HTERT RPE-1 (cell line): ENCODE results near the gene CPEB1.

Experiments used
- in situ Hi-C: fragments of 300-500 bp; cut with MboI; formaldehyde crosslinking; loops from 4 replicates; pipeline ENCODE4 v1.14.3; 2020; ENCODE audit warnings: low sequenced_read_pairs

The CPEB1 gene

DNA sequence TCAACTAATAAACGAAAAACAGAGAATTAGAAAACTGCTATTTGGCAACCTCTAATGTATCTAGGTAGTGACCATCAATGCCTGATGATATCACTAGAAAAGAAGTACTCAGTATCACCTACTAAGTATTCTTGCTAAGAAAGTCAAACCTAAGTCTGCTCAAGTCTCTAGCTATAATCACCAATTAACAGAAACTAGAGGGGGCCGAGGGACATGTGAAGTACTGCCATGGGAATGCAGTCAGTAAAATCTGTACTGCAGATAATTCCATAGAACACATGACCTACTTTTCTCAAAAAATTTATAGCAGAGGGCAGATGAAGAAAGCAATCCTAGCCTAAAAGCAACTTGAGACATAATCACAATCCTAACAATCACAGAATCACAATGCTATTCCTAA lies 51.4 kb downstream of the CPEB1 start:
- in situ Hi-C loops = no loop called here

- in situ Hi-C loops = no loop called here
These were observed 52.0 kb downstream of the CPEB1 start for GRCh38 chr15:82595203-82595602.

DNA sequence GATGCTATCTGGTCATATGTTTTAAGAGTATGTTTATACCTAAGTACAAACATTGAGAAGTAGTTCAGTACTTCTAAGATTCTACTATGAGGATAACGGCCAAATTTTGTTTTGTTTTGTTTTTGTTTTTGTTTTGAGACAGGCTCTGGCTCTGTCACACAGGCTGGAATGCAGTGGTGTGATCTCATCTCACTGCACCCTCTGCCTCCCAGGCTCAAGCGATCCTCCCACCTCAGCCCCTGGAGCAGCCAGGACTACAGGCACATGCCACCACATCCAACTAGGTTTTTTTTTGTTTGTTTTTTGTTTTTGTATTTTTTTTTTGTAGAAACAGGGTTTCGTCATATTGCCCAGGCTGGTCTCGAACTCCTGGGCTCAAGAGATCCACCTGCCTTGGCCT lies 59.4 kb downstream of the CPEB1 start:
- in situ Hi-C loops = no loop called here

DNA sequence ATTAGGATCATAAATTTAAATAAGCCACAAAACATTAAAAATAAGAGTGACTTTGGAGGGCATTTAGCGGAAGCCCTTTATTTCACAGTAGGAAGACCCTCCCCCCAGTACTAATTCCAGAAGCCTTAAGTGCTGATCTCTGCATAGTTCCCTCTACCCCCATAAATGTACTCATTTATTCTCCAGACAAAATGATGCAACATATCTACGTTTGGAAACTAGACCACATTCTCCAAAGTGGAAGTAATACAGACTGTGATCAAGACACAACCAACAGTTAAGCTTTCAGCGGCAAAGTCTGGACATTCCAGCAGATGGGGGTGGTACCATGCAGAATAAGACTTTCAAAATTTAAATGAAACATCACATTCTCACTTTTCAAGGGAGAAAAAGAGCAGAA lies 62.1 kb downstream of the CPEB1 start:
- in situ Hi-C loops = no loop called here

- in situ Hi-C loops = no loop called here
These were observed 66.5 kb downstream of the CPEB1 start for GRCh38 chr15:82580713-82581112.

GRCh38 chr15:82575335-82575734 lies 71.8 kb downstream of the CPEB1 start:
- in situ Hi-C loops = no loop called here

DNA sequence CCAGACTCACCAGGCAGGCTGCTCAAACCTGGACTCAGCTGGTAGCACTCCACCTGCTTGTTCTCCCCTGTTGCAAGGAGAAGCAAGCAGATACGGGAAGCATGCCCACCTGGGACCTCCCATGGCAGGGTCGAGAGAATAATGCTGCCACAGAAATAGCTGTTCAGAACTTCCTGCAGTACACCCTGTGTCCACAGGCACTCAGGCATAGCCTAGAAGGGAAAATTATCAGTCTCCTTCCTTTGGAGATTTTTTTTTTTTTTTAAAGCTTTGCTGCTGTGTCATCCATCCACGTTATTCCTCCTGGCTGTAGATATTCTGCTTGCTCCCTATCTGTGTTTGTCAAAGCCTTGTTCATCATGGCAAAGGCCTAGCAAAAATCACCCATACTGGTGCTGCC lies 74.2 kb downstream of the CPEB1 start:
- in situ Hi-C loops = no loop called here

- in situ Hi-C loops = no loop called here
These were observed 74.9 kb downstream of the CPEB1 start for GRCh38 chr15:82572311-82572710.

DNA sequence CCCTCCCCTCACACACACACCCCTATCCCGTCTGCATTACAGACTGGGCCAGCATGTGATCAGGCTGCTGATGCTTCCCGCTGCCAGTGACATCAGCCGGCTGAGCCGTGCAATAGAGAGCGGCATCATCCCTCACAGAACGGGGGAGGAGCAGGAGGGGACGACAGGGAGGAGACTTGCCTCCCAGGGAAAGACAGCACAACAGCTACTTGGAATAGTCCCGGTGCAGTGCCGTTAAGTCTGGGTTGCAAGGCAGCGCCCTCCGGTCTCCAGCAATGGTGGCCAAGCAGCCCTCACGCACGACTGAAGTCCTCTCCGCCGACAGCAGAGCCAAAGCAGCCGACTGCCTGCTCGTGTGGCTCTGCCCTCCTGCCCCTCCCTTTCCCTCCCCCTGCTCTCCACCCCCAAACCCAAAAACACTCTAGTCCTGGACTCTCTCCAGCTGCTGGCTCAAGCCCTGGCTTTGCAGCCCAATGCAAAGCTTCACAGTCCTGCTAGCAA lies 75.4 kb downstream of the CPEB1 start:
- in situ Hi-C loops = no loop called here

- in situ Hi-C loops = no loop called here
These were observed 76.2 kb downstream of the CPEB1 start for GRCh38 chr15:82570721-82571508.

- in situ Hi-C loops = no loop called here
These were observed 77.3 kb downstream of the CPEB1 start for GRCh38 chr15:82569834-82570233.

DNA sequence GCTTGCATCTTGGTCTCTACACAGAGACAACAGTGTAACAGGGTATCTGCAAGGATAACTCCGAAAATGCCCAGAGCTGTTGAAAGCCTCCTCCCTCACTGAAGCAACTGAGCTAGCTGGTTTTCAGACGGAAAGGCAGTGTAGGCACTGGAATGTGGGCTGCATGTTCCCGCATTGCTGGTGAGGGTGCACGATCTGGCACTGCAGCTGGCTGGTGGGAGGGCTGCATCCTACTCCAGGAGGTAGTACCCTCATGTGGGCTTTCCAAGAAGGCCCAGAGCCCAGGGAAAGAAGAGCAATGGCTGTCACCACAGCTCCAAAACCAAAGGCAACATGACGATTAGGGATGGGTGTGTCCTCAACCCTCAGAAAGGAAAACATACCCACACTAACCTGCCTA lies 78.2 kb downstream of the CPEB1 start:
- in situ Hi-C loops = no loop called here

DNA sequence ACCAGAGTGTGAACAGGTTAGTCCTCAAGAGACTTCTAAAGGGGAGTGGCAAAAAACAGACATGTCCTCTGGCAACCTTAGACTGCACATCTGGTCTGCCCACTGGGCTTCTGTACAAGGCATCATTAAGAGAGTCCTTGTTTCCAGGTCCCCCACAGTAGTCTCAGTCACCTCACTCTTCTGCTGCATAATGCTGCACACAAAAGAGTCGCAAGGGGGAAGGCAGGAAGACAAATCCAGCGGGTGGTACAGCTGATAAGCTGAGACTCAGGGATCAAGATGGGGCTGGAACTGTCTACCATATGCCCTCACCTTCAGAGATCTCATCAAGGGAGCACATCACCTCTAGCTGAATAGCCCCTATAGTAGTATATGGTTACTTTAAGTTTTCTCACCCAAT lies 79.5 kb downstream of the CPEB1 start:
- in situ Hi-C loops = no loop called here

DNA sequence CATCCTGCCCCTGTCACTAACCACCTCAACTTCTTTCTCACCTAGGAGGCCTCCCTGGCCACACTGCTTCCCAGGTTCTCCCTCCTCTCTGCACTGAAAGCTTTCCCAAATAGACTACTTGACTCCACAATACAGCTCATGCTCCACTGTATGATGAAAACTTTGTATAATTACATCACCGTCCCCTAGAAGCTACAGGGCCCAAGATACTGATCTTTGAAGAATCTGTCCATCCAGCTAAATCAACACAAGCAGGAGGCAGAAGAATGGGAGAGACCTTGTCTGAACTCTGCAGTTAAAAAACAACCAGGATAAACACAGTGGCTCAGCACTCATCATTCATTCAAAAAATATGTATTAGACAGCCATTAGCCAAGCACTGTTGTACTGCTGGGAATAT lies 80.5 kb downstream of the CPEB1 start:
- in situ Hi-C loops = no loop called here

DNA sequence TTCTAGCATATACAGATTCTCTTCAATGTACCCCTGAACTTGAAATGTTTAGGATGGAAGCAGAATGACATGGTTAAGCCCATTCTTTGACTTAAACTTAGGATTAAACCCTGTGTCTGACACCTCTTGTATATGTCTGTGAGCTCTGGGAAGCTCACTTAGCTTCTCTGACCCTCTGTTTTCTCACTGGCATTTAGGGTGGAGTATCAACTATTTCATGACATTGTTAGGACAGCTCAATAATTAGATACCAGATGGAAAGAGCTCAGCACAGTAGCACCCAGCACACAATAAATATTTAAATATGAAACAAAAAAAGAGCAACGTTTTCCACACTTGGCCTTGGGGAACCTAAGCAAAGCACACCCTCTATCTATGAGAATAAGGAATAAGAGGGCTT lies 88.7 kb downstream of the CPEB1 start:
- in situ Hi-C loops = no loop called here

DNA sequence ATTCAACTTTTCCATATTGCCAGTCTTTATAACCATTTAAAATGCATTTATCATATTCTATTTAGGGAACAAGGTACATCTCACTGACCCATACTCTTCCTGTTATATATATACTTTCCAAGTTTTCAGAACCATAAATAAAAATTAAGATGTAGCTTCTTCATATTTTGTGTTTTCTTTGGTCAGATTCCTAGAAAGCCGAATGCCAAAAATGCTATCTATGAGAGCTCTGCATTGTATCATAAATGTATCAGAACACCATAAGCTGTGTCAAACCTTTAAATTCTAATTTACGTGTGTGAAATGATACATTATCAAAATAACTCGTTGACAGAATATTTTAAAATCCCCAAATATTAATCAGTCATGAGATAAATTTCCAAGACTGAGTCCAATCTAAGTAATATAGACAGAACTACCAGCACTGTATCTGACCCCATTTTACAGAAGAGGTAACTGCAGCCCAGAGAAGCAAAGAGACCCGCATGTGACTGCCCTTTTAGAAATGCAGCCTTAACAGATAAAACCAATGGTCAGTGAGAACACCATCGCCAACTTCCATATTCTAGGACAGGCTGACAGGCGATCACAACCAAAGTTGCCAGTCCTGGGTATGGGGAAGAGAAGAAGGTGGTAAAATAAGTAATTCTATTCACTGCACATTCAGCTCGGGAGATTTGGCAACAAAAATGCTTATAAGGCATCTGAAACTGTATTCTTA lies 90.7 kb downstream of the CPEB1 start:
- in situ Hi-C loops = no loop called here

DNA sequence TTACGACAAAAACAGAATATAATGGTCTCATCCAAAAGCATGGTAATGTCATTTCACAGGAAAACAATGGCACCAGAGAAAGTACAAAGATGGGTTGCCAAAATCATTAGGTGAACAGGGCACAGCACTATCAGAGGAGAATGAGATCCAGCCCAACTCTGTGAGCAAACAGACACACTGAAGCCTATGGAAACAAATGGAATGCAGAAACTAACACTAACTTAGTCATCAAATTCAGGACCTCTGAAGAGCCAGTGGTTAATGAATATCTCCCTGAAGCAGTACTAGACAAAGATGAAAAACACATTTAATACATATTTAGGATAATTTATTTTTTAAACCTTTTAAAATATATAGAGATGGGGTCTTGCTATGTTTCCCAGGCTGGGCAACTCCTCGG lies 92.3 kb downstream of the CPEB1 start:
- in situ Hi-C loops = no loop called here

DNA sequence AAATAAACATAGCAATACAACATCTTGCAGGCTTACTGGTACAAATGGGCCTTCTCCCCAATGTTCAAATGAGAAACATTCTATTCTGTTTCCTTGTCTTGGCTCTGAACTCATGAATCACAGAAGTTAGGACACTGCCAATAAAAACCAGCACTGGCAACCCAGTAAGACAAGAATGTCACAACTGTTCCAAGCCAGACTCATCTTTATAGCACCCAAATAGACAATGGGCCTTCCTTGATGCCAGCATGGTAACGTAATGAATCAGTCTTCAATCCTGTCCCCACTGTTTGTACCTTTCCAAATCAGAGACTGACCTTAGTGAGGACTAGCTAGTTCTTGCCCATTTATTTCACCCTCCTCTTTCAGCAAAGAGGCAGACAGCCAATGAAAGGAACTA lies 92.8 kb downstream of the CPEB1 start:
- in situ Hi-C loops = no loop called here

- in situ Hi-C loops = no loop called here
These were observed 93.3 kb downstream of the CPEB1 start for GRCh38 chr15:82553846-82554245.

GRCh38 chr15:82552861-82553260 lies 94.3 kb downstream of the CPEB1 start:
- in situ Hi-C loops = no loop called here

GRCh38 chr15:82551646-82552247 lies 95.4 kb downstream of the CPEB1 start:
- in situ Hi-C loops = no loop called here

DNA sequence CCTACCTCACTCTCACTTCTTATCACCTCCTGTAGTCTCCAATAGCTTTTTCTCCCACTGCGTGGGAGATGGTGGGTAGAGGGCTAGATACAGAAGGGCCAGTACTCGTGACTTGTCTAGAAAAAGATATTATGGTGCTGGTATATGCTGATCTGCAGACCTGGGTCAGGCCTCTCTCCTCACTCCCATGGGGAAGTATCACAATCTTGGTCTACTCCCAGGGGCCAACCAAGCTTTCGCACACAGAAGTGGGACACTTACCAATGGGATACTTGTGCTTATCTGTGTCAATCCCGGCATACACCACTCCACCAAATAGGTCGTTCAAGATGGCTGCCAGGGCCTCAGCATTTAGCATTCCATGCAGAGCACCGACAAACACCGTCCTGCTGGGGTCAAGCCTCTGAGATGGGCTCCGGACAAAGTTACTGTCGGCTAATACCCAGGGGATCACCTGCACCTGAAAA lies 97.9 kb downstream of the CPEB1 start:
- in situ Hi-C loops = no loop called here
